ENCODE measurements around the gene LIMA1.
"Not testable (repeated sequence)": the region's sequence is repeated elsewhere in the genome, so short reads cannot be mapped to it uniquely, and the experiment has no call there.

DNA sequence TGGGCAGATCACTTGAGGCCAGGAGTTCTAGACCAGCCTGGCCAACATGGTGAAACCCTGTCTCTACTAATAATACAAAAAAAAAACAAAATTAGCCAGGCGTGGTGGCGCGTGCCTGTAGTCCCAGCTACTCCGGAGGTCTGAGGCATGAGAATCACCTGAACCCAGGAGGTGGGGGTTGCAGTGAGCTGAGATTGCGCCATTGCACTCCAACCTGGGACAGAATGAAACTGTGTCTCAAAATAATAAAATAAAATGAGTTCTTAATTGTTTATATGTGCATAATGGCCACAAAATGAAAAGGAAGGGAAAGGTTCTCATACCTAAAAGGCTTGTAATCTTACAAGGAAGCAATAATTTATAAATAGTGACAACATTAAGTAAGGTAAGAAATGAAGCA, 8.2 kb downstream of the LIMA1 start:
- TF ChIP-seq, protein P1, sequence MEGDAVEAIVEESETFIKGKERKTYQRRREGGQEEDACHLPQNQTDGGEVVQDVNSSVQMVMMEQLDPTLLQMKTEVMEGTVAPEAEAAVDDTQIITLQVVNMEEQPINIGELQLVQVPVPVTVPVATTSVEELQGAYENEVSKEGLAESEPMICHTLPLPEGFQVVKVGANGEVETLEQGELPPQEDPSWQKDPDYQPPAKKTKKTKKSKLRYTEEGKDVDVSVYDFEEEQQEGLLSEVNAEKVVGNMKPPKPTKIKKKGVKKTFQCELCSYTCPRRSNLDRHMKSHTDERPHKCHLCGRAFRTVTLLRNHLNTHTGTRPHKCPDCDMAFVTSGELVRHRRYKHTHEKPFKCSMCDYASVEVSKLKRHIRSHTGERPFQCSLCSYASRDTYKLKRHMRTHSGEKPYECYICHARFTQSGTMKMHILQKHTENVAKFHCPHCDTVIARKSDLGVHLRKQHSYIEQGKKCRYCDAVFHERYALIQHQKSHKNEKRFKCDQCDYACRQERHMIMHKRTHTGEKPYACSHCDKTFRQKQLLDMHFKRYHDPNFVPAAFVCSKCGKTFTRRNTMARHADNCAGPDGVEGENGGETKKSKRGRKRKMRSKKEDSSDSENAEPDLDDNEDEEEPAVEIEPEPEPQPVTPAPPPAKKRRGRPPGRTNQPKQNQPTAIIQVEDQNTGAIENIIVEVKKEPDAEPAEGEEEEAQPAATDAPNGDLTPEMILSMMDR (IDR thresholded peaks at IDR 0.05): not testable (repeated sequence)
- TF ChIP-seq EZH2 (IDR thresholded peaks at IDR 0.05; ENCODE audit: borderline replicate concordance, insufficient read depth, low read depth, low read length, poor library complexity, severe bottlenecking): not testable (repeated sequence)
